ENCODE measurements around the gene MAGEB17.

MAGEB17 gene, protein sequence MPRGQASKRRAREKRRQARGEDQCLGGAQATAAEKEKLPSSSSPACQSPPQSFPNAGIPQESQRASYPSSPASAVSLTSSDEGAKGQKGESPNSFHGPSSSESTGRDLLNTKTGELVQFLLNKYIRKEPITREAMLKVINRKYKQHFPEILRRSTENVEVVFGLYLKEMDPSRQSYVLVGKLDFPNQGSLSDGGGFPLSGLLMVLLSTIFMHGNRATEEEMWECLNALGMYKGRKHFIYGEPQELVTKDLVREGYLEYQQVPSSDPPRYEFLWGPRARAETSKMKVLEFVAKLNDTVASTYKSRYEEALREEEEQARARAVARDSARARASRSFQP

DNA sequence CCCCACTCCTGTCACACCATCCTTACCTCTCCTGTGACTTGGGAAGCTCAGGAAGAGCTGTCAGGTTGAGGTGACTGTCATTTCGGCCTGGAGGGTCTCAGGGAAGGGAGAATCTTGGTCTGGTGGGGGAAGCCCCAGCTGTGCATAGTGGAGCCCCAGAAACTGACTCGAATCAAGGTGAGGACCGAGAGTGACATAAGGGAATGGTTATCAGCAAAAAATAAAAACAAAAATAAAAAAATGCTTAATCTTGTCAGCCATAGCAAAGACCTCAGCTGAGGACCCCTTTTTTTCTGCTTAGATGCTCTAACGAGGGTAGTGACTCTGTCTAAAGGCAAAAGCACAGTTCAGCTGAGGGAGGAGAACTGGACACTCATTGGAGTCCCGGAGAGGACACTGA is at the start of gene MAGEB17:
Gene MAGEB17, plus strand, starts transcription at position 301 of the 400 bp plus-strand sequence. CDS start 2,902 bp downstream, outside the sequence.
- Mint-ChIP-seq H3K36me3 (ENCODE audit: insufficient read depth) (no peaks in the 10 kb centered on the region), H3K27ac (ENCODE audit: low read depth) (no peak within 1 kb of the TSS), H3K4me1 (no peaks in the 10 kb centered on the region), H3K9me3 (no peaks in the 10 kb centered on the region), H3K27me3 (peaks cover 43% of the 10 kb centered on the region), H3K4me3 (no peak within 1 kb of the TSS)
- DNase-seq (ENCODE audit: low spot score in 2 of 2) (no peak), ATAC-seq (replicated peaks; ENCODE audit: extremely low read depth, poor library complexity, severe bottlenecking) (no peak)

DNA sequence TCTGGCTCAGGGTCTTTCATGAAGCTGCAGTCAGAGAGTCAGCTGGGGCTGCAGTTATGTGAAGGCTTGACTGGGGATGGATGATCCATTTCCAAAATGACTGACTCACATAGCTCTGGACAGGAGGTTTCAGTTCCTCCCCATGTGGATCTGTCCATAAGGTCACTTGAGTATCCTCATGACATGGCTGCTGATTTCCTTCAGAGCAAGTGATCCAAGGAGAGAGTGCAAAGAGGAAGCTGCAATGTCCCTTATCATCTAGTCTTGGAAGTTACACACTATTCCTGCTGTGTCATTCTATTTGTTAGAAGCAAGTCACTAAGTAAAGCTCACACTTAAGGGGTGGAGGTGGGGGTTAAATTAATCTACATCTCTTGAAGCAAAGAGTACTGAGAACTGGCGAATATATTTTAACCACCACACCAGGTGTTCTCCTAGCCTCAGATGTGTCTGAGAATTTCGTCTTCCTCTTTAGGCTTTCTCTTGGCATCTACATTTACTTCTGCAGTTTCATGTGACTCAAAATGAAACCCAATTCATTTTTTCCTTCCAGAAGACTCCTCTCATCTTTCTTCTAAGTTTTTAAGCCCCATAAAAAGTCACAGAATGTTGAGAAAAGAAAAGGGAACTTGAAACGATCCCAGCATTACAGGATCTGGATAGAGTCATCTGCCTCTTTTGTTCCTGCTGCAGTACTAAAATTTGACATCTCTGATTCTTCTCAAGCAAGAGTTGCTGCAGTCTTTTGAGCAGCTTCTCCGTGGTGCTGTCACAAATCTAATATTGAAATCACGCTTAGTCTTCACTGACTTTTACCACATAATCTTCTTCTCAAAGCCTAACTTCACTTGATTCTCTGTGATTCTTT is 47.7 kb upstream of the MAGEB17 start:
- H3K36me3 Mint-ChIP-seq (ENCODE audit: insufficient read depth) = peaks cover 1% of the 10 kb centered on the region
- ATAC-seq (replicated peaks; ENCODE audit: extremely low read depth, poor library complexity, severe bottlenecking) (no peak), DNase-seq (ENCODE audit: low spot score in 2 of 2) (no peak)
- H3K4me1 Mint-ChIP-seq = peaks cover 7% of the 10 kb centered on the region
- H3K4me3 Mint-ChIP-seq = no peak overlapping the region
- no peaks in the 10 kb centered on the region for H3K9me3 Mint-ChIP-seq
- H3K27me3 Mint-ChIP-seq = no peaks in the 10 kb centered on the region
- H3K27ac Mint-ChIP-seq (ENCODE audit: low read depth) = no peak overlapping the region

DNA sequence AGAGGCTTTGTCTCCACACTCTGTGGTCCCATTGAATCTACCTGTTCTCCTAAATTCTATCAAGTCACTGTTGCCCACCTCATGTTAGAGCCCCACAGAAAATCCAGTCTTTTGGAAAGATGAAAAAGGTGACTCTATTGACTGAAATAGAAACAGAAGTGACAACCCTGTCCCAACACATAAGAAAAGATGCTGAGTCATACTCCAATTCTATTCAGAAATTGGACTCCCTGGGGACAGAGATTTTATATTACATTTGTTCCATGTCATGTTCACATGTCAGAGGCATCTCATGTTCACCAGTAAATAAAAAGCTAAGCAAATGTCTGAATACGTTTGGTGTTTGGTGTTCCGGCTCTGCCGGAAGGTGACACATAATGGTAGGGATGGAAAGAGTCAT is 46.9 kb upstream of the MAGEB17 start:
- ATAC-seq (replicated peaks; ENCODE audit: extremely low read depth, poor library complexity, severe bottlenecking) (no peak), DNase-seq (ENCODE audit: low spot score in 2 of 2) (no peak)
- Mint-ChIP-seq H3K36me3 (ENCODE audit: insufficient read depth) (no peaks in the 10 kb centered on the region), H3K9me3 (no peaks in the 10 kb centered on the region), H3K4me3 (no peak overlapping the region), H3K27me3 (no peaks in the 10 kb centered on the region), H3K4me1 (peaks cover 7% of the 10 kb centered on the region), H3K27ac (ENCODE audit: low read depth) (no peak overlapping the region)

DNA sequence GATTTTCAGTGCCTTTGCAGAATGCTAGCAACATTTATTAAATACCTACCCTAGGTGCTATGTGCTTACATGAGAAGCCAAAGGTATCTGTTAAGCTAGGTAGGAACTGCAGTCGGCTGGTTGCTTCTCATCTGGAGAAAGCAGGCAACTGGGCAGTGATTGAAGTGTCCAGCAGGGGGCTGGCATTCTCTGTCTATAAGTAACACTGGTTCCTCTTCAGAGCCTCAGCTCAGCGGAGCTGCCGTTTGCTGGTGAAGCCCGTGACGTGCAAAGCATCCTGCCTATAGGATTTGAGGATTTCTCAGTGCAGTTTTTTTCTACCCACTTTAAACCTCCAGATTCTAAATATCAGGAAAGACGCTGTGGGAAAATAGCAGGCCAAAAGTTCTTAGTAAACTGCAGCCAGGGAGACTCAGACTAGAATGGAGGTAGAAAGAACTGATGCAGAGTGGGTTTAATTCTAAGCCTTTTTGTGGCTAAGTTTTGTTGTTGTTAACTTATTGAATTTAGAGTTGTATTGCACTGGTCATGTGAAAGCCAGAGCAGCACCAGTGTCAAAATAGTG is 44.0 kb upstream of the MAGEB17 start, which contains the start of gene GRPR:
Gene GRPR, plus strand, starts transcription at position 344 of the 565 bp plus-strand sequence. CDS start 389 bp downstream, outside the sequence.
- Mint-ChIP-seq H3K27ac (ENCODE audit: low read depth) (no peak within 1 kb of the TSS), H3K9me3 (no peaks in the 10 kb centered on the region), H3K36me3 (ENCODE audit: insufficient read depth) (no peaks in the 10 kb centered on the region), H3K4me3 (no peak within 1 kb of the TSS), H3K27me3 (peaks cover 15% of the 10 kb centered on the region), H3K4me1 (peaks cover 7% of the 10 kb centered on the region)
- DNase-seq (ENCODE audit: low spot score in 2 of 2) (peak; percentile 13), ATAC-seq (replicated peaks; ENCODE audit: extremely low read depth, poor library complexity, severe bottlenecking) (peak; percentile 62)

DNA sequence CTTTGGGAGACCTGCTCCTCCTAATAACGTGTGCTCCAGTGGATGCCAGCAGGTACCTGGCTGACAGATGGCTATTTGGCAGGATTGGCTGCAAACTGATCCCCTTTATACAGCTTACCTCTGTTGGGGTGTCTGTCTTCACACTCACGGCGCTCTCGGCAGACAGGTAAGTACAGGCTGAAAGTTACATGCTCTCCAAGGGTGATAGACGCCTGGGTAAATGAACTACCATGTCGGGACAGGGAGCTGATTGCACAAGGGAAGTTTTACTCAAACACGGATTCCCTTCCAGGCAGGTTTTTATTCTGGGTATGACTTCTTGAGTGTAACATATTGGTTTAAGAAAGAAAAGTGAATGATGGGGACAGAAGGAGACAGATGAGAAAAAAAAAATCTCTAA is 43.1 kb upstream of the MAGEB17 start:
- no peak for DNase-seq (ENCODE audit: low spot score in 2 of 2)
- Mint-ChIP-seq H3K36me3 (ENCODE audit: insufficient read depth) (no peaks in the 10 kb centered on the region), H3K4me1 (peaks cover 7% of the 10 kb centered on the region), H3K27me3 (peaks cover 23% of the 10 kb centered on the region), H3K9me3 (no peaks in the 10 kb centered on the region), H3K27ac (ENCODE audit: low read depth) (no peak overlapping the region), H3K4me3 (no peak overlapping the region)
- no peak for ATAC-seq (replicated peaks; ENCODE audit: extremely low read depth, poor library complexity, severe bottlenecking)

DNA sequence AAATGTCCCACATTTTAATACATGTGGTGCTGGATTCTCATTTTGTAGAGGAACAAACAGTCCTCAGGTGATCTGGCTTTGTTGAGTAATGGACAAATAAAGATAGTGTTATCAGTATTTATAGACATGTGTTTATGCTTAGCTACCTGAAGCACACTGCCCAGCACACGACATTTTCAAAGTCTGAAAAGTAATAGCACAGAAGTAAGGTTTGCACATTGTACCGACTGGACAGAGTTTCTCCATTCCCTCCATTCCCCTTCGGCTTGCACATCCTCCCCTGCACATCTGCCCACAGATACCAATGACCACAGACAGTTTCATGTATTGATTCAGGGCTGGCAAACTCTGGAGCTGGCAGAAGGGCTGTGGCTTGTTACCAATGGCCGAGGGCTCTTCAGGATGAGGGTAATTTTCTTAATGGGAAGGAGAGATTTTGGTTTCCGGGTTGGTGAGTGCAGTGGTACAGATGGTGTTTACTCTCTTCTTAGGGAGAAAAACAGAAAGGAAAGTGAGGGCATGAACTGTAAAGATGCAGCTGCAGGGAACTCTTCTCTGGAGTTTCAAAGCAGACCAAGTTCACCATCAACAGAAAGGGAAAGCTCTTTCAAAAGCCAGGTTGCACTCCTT is 41.6 kb upstream of the MAGEB17 start:
- ATAC-seq (replicated peaks; ENCODE audit: extremely low read depth, poor library complexity, severe bottlenecking) = no peak
- H3K36me3 Mint-ChIP-seq (ENCODE audit: insufficient read depth) = no peaks in the 10 kb centered on the region
- no peaks in the 10 kb centered on the region for H3K9me3 Mint-ChIP-seq
- H3K4me1 Mint-ChIP-seq = no peaks in the 10 kb centered on the region
- no peak overlapping the region for H3K27ac Mint-ChIP-seq (ENCODE audit: low read depth)
- H3K4me3 Mint-ChIP-seq = no peak overlapping the region
- H3K27me3 Mint-ChIP-seq = peaks cover 34% of the 10 kb centered on the region
- no peak for DNase-seq (ENCODE audit: low spot score in 2 of 2)

DNA sequence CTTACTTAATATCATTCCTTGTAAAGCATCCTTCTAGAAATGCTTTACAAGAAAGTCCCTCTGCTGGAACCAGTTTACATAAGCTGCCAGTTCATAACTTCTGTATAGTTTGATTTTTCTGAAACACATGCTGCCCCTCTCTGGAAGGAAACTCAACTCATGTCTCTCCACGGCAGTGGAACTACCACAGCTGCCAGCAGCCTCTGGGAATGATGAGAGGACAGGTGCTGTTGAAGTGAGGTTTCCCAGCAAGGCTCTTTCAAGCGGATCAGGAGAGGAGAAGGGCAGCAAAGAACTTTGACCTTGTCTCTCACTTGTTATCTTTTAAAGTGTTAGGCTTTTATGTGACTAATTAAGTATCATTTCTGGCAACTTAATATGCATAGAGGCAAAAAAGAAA is 36.6 kb upstream of the MAGEB17 start:
- ATAC-seq (replicated peaks; ENCODE audit: extremely low read depth, poor library complexity, severe bottlenecking) = no peak
- Mint-ChIP-seq H3K27me3 (peaks cover 43% of the 10 kb centered on the region), H3K4me1 (no peaks in the 10 kb centered on the region), H3K27ac (ENCODE audit: low read depth) (no peak overlapping the region), H3K36me3 (ENCODE audit: insufficient read depth) (no peaks in the 10 kb centered on the region), H3K9me3 (no peaks in the 10 kb centered on the region), H3K4me3 (no peak overlapping the region)
- DNase-seq (ENCODE audit: low spot score in 2 of 2) = no peak

DNA sequence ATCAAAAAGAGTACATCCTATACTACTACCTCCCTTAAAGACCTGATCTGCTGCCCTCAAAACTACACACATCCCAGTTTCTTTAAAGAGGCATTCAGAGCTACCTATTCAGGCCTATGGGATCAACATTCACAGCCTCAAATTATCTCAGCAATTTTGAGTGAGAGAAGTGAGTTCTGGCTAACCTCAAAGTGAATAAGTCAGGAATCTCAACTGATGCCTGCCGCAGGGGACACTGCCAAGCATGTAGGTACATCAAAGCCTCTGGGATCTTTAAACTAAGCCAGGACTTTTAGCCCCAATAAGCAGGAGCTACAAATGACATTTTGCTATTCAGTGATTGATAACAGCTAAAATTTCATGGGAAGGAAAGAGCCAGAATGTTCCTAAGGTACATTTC is 32.3 kb upstream of the MAGEB17 start:
- no peak for DNase-seq (ENCODE audit: low spot score in 2 of 2)
- no peaks in the 10 kb centered on the region for H3K36me3 Mint-ChIP-seq (ENCODE audit: insufficient read depth)
- no peaks in the 10 kb centered on the region for H3K9me3 Mint-ChIP-seq

DNA sequence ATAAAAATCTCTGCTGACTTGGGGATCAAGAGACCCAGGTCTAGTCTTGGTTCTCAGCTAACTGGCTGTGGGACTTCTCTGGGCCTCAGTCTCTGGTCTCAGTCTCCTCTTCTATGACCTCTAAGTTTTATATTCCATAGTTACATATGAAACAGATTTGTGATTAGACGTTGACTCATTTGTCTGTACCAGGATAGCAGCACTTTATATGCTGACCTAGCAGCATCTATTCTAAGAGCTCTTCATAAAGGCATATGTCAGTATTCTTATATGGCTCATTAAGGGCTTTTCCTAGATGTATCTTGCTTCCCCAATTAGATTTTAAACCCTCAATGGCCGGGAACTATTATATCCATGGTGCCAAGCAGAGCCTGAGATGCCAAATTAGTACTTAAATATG is 31.2 kb upstream of the MAGEB17 start:
- no peaks in the 10 kb centered on the region for H3K36me3 Mint-ChIP-seq (ENCODE audit: insufficient read depth)
- no peaks in the 10 kb centered on the region for H3K9me3 Mint-ChIP-seq
- H3K4me1 Mint-ChIP-seq = no peaks in the 10 kb centered on the region
- no peak overlapping the region for H3K4me3 Mint-ChIP-seq
- ATAC-seq (replicated peaks; ENCODE audit: extremely low read depth, poor library complexity, severe bottlenecking) = no peak
- H3K27ac Mint-ChIP-seq (ENCODE audit: low read depth) = no peak overlapping the region
- DNase-seq (ENCODE audit: low spot score in 2 of 2) = no peak
- H3K27me3 Mint-ChIP-seq = peaks cover 9% of the 10 kb centered on the region

More for the DNA sequence above, 32.3 kb upstream of the MAGEB17 start:
- Mint-ChIP-seq H3K4me1 (no peaks in the 10 kb centered on the region), H3K4me3 (no peak overlapping the region), H3K27me3 (peaks cover 14% of the 10 kb centered on the region), H3K27ac (ENCODE audit: low read depth) (no peak overlapping the region)
- no peak for ATAC-seq (replicated peaks; ENCODE audit: extremely low read depth, poor library complexity, severe bottlenecking)

DNA sequence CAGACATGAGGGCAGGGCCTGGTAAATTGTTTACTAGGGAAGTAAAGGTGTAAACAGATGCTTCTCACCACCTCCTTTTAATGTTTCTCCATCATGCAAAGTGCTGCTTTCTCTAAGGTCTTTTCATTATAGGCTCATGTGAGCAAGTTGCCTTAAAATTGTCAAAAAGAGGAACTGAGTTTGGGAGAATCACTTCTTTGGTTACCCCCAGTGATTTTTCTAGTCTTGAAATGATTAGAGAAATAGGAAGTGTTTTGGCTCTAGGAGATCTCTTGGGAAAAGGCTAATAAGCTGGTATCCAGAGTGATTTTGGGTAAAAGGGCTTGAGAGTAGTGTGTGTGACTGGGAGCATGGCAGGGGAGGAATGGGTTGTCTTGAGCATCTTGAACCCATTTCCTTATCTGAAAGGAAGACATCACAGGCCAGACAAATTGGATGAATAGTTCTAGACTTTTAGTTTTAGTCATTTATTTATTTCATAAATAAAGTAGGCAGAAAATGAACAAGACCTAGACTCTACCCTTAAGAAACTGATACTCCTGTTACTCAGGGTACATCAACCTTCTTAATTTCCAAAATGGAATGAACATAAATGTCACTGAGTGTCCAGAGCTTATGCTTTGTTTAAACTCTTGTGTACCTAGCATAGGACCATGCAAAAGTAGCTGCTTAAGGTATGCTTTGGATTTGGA is 29.7 kb upstream of the MAGEB17 start:
- Mint-ChIP-seq H3K9me3 (no peaks in the 10 kb centered on the region), H3K27ac (ENCODE audit: low read depth) (no peak overlapping the region), H3K27me3 (peaks cover 4% of the 10 kb centered on the region), H3K36me3 (ENCODE audit: insufficient read depth) (no peaks in the 10 kb centered on the region), H3K4me1 (no peaks in the 10 kb centered on the region), H3K4me3 (no peak overlapping the region)
- DNase-seq (ENCODE audit: low spot score in 2 of 2) = no peak
- no peak for ATAC-seq (replicated peaks; ENCODE audit: extremely low read depth, poor library complexity, severe bottlenecking)

DNA sequence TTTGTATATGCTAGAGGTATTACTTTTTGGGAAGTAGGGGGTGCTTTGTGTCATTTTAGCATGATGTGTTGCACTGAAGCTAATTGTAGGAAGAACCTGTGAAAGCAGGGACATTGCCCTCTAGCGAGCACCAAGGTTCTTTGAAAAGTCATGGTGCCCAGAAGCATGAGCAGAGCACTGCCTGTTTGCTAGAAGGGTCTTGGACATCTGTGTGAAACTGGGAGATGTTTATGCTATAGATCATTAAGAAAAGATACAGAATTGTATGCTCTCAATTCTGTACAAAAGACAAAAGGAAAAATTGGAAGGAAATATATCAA is 29.2 kb upstream of the MAGEB17 start:
- no peaks in the 10 kb centered on the region for H3K36me3 Mint-ChIP-seq (ENCODE audit: insufficient read depth)
- H3K9me3 Mint-ChIP-seq = no peaks in the 10 kb centered on the region
- no peak overlapping the region for H3K4me3 Mint-ChIP-seq
- H3K27ac Mint-ChIP-seq (ENCODE audit: low read depth) = no peak overlapping the region
- no peak for DNase-seq (ENCODE audit: low spot score in 2 of 2)
- peaks cover 9% of the 10 kb centered on the region for H3K27me3 Mint-ChIP-seq
- H3K4me1 Mint-ChIP-seq = no peaks in the 10 kb centered on the region
- ATAC-seq (replicated peaks; ENCODE audit: extremely low read depth, poor library complexity, severe bottlenecking) = no peak

DNA sequence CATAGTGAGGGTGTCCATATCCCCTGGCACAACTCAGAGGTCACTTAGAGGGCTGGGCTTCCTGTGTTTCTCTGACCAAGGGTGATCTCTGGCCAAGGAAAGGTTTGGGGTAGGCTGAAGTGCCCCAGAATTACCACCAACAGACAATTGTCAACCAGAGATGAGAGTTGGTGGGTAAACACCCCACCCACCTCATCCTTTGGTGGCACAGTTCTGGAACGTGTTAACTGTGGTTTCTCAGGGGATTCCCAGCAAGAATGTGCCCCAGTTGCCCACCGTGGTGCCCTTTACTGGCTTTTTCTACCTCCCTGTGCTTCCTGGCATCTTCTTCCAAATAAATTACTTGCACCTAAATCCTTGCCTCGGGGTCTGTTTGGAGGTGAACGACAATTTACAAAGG is 26.8 kb upstream of the MAGEB17 start:
- Mint-ChIP-seq H3K4me3 (no peak overlapping the region), H3K27ac (ENCODE audit: low read depth) (no peak overlapping the region), H3K9me3 (no peaks in the 10 kb centered on the region), H3K4me1 (no peaks in the 10 kb centered on the region), H3K36me3 (ENCODE audit: insufficient read depth) (no peaks in the 10 kb centered on the region), H3K27me3 (peaks cover 30% of the 10 kb centered on the region)
- DNase-seq (ENCODE audit: low spot score in 2 of 2) (no peak), ATAC-seq (replicated peaks; ENCODE audit: extremely low read depth, poor library complexity, severe bottlenecking) (no peak)

All from central memory CD8-positive, alpha-beta T cell (primary cell).